Cardiac atrium fibroblast (primary cell): ENCODE measurements around the gene ANKS1B. TPM values are rescaled to one million over a fixed set of nuclear protein-coding genes. Genes with fewer than 3 reads are reported as not detected.

Source experiments
- total RNA-seq: library from RNA; depleted of rRNA; stranded (reverse); fragments of >200 nt; gene quantifications from 2 replicates; pipeline ENCODE4 v1.2.3, GENCODE V29; 2015

Gene ANKS1B
- 2.9 TPM in 1 of 2 replicates, not detected in the other for total RNA-seq

GRCh38 chr12:99984271-99985128 lies at the start of gene ANKS1B:
Gene ANKS1B (minus strand): TSS chr12:99984936. CDS start chr12:99984237, 699 bp downstream.

GRCh38 chr12:99647453-99647852 lies 337.3 kb downstream of the ANKS1B start, which contains the start of gene GARIN6:
Gene GARIN6 (plus strand): TSS chr12:99647753. CDS start chr12:99648175, 422 bp downstream.

Other genes starting within 250 kb of the ANKS1B start
- gene BLTP3B, start 157.9 kb upstream of the ANKS1B start, total RNA-seq, result 13.4 and 22.7 TPM in 2 replicates
- gene ACTR6, start 215.9 kb upstream of the ANKS1B start, total RNA-seq, result 7.9 and 10.2 TPM in 2 replicates